ENCODE results near the gene LRRC4C. TPM values are rescaled to one million over a fixed set of nuclear protein-coding genes. Genes with fewer than 3 reads are reported as not detected.

Gene LRRC4C
- total and polyA plus RNA-seq, 10 of the 15 experiments (the other 5 are each of a cell fraction or from before 2014, with no cell fraction given), result 1.5 TPM; not detected in 9

DNA sequence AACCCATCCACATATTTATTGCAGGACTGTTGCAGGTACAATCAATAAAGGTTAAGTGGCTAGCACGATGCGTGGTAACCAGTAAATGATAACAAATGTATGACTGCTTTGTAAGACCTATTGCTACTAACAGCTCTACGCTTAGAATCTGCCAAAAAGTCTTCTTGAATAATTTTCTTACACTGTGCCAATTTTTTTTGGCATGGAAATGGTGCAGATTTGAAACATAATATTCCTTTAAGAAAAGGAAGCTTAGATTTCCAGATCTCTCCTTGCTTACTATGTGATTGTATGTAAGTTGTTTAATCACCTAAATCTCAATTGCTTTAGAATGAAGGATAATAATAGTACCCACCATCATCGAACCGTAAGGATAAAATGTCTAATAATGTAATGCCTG lies 192.0 kb downstream of the LRRC4C start:
- Histone ChIP-seq H3K36me3 (ENCODE audit: control insufficient read depth in 2 of 2, insufficient read depth in 2 of 2, low read length in 1 of 2) (no peaks in the 10 kb centered on the region), H3K4me3 (no peak overlapping the region), H4K20me1 (ENCODE audit: control insufficient read depth, insufficient read depth) (no peaks in the 10 kb centered on the region), H3K9me3 (replicated peaks; ENCODE audit: control insufficient read depth, insufficient read depth, low read length) (no peaks in the 10 kb centered on the region), H3K4me1 (ENCODE audit: control insufficient read depth, insufficient read depth, low read length) (no peaks in the 10 kb centered on the region), H3K4me2 (ENCODE audit: control insufficient read depth, insufficient read depth) (no peak overlapping the region), H3K27ac (ENCODE audit: control insufficient read depth, insufficient read depth) (no peak overlapping the region), H3K9ac (ENCODE audit: control insufficient read depth, insufficient read depth, low read length) (no peak overlapping the region), H3K27me3 (replicated peaks in 1 of 2; ENCODE audit: control insufficient read depth in 2 of 2, insufficient read depth in 2 of 2, low read length in 1 of 2) (no peaks in the 10 kb centered on the region), H2AFZ (ENCODE audit: control insufficient read depth, low read depth, low read length) (no peak overlapping the region), H3K79me2 (ENCODE audit: control insufficient read depth, insufficient read depth, low read length) (no peaks in the 10 kb centered on the region)
- ChIA-PET RAD21 (ENCODE audit: unreplicated experiment) (no interaction called here), SMC1A (ENCODE audit: uncharacterized antibody, unreplicated experiment) (no interaction called here), POLR2A (no interaction called here), CTCF (interaction anchor here (1.2 kb wide), 1 partner anchor 21 kb away, joined by 3 read pairs; no protein-coding TSS in a partner anchor)
- DNase-seq (ENCODE audit: low read depth, low spot score) (no peak), ATAC-seq (no peak), FAIRE-seq (no peak)
- 41% methylated on average over 5 of the region's 5 CpGs for whole genome bisulfite sequencing (ENCODE audit: insufficient coverage, insufficient replicate concordance, low lambda C conversion rate, missing lambda C conversion rate)
- in situ Hi-C loops (cut with MboI) (no loop called here), intact Hi-C loops (cut with micrococcal nuclease; ENCODE audit: unreplicated experiment) (no loop called here)
- BruUV-seq (replicated peaks), result no TSS peak
- TF ChIP-seq, protein P1, sequence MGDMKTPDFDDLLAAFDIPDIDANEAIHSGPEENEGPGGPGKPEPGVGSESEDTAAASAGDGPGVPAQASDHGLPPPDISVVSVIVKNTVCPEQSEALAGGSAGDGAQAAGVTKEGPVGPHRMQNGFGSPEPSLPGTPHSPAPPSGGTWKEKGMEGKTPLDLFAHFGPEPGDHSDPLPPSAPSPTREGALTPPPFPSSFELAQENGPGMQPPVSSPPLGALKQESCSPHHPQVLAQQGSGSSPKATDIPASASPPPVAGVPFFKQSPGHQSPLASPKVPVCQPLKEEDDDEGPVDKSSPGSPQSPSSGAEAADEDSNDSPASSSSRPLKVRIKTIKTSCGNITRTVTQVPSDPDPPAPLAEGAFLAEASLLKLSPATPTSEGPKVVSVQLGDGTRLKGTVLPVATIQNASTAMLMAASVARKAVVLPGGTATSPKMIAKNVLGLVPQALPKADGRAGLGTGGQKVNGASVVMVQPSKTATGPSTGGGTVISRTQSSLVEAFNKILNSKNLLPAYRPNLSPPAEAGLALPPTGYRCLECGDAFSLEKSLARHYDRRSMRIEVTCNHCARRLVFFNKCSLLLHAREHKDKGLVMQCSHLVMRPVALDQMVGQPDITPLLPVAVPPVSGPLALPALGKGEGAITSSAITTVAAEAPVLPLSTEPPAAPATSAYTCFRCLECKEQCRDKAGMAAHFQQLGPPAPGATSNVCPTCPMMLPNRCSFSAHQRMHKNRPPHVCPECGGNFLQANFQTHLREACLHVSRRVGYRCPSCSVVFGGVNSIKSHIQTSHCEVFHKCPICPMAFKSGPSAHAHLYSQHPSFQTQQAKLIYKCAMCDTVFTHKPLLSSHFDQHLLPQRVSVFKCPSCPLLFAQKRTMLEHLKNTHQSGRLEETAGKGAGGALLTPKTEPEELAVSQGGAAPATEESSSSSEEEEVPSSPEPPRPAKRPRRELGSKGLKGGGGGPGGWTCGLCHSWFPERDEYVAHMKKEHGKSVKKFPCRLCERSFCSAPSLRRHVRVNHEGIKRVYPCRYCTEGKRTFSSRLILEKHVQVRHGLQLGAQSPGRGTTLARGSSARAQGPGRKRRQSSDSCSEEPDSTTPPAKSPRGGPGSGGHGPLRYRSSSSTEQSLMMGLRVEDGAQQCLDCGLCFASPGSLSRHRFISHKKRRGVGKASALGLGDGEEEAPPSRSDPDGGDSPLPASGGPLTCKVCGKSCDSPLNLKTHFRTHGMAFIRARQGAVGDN (IDR thresholded peaks at IDR 0.05), result no peak
- TF ChIP-seq IRF4 (IDR thresholded peaks at IDR 0.05; ENCODE audit: low read depth, low read length), result no peak
- TF ChIP-seq MTA3 (IDR thresholded peaks at IDR 0.05; ENCODE audit: borderline replicate concordance, low read length), result no peak
- no peak for TF ChIP-seq CHD4 (IDR thresholded peaks at IDR 0.05)
- no peak for TF ChIP-seq ZNF274 (IDR thresholded peaks at IDR 0.05; ENCODE audit: insufficient read depth, insufficient read length)
- TF ChIP-seq EZH2 (IDR thresholded peaks at IDR 0.05; ENCODE audit: borderline replicate concordance, control insufficient read depth, low read depth, low read length), result no peak
- no peak for TF ChIP-seq RAD21 (IDR thresholded peaks at IDR 0.05; ENCODE audit: insufficient read depth, low read depth, low read length)
- no peak for TF ChIP-seq ASH2L (IDR thresholded peaks at IDR 0.05; ENCODE audit: borderline replicate concordance, low read depth)
- TF ChIP-seq STAT3 (IDR thresholded peaks at IDR 0.05; ENCODE audit: low read depth, low read length), result no peak
- TF ChIP-seq, protein P2, sequence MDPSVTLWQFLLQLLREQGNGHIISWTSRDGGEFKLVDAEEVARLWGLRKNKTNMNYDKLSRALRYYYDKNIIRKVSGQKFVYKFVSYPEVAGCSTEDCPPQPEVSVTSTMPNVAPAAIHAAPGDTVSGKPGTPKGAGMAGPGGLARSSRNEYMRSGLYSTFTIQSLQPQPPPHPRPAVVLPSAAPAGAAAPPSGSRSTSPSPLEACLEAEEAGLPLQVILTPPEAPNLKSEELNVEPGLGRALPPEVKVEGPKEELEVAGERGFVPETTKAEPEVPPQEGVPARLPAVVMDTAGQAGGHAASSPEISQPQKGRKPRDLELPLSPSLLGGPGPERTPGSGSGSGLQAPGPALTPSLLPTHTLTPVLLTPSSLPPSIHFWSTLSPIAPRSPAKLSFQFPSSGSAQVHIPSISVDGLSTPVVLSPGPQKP (IDR thresholded peaks at IDR 0.05; ENCODE audit: low read depth, low read length), result no peak
- TF ChIP-seq PAX5 (IDR thresholded peaks at IDR 0.05; ENCODE audit: borderline replicate concordance, low read depth, low read length), result no peak
- TF ChIP-seq, protein P3, sequence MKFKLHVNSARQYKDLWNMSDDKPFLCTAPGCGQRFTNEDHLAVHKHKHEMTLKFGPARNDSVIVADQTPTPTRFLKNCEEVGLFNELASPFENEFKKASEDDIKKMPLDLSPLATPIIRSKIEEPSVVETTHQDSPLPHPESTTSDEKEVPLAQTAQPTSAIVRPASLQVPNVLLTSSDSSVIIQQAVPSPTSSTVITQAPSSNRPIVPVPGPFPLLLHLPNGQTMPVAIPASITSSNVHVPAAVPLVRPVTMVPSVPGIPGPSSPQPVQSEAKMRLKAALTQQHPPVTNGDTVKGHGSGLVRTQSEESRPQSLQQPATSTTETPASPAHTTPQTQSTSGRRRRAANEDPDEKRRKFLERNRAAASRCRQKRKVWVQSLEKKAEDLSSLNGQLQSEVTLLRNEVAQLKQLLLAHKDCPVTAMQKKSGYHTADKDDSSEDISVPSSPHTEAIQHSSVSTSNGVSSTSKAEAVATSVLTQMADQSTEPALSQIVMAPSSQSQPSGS (IDR thresholded peaks at IDR 0.05; ENCODE audit: low read length), result no peak
- TF ChIP-seq, protein P4, sequence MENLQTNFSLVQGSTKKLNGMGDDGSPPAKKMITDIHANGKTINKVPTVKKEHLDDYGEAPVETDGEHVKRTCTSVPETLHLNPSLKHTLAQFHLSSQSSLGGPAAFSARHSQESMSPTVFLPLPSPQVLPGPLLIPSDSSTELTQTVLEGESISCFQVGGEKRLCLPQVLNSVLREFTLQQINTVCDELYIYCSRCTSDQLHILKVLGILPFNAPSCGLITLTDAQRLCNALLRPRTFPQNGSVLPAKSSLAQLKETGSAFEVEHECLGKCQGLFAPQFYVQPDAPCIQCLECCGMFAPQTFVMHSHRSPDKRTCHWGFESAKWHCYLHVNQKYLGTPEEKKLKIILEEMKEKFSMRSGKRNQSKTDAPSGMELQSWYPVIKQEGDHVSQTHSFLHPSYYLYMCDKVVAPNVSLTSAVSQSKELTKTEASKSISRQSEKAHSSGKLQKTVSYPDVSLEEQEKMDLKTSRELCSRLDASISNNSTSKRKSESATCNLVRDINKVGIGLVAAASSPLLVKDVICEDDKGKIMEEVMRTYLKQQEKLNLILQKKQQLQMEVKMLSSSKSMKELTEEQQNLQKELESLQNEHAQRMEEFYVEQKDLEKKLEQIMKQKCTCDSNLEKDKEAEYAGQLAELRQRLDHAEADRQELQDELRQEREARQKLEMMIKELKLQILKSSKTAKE (IDR thresholded peaks at IDR 0.05; ENCODE audit: low read depth, poor library complexity, severe bottlenecking), result no peak
- TF ChIP-seq HDAC6 (IDR thresholded peaks at IDR 0.05; ENCODE audit: unreplicated experiment), result no peak
- TF ChIP-seq NR2C2 (IDR thresholded peaks at IDR 0.05; ENCODE audit: borderline replicate concordance, control insufficient read depth, insufficient read length, low read depth), result no peak
